Mammary epithelial cell (primary cell): ENCODE measurements around the gene IRGQ.

ENCODE experiments used
- EZH2 ChIP-seq: IDR thresholded peaks from 2 replicates; pipeline ENCODE4 v1.6.1; 2012; ENCODE audit warnings: low read length, inconsistent platforms, borderline replicate concordance
- TF ChIP-seq, protein P1 (sequence below), 2 donors: IDR thresholded peaks in 1 of 2; conservative IDR thresholded peaks in 1 of 2; 2 replicates each; pipeline ENCODE4 v1.5.1; 2011 to 2012; ENCODE audit warnings: inconsistent platforms in 2 of 2, low read length in 2 of 2, mild to moderate bottlenecking in 2 of 2, control low read depth in 1 of 2, low read depth in 1 of 2; ENCODE audit not compliant: insufficient read depth in 1 of 2; ENCODE audit errors: extremely low read depth in 1 of 2

DNA sequence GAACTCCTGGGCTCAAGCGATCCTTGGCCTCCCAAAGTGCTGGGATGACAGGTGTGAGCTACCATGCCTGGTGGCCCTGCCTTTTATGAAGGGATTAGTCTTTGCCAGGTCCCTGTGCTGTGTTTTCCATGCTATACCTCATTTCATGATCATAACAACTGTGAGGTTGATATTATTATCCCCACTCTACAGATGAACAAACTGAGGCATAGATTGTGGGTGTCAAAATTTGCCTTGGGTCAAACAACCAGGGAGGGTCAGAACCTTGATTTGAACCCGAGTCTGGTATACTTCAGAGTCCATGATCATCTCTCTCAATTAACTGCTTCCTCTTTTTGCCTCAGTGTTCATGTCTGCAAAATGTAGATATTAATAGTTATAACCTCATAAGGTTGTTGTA lies 13.4 kb downstream of the IRGQ start:
- TF ChIP-seq, protein P1, sequence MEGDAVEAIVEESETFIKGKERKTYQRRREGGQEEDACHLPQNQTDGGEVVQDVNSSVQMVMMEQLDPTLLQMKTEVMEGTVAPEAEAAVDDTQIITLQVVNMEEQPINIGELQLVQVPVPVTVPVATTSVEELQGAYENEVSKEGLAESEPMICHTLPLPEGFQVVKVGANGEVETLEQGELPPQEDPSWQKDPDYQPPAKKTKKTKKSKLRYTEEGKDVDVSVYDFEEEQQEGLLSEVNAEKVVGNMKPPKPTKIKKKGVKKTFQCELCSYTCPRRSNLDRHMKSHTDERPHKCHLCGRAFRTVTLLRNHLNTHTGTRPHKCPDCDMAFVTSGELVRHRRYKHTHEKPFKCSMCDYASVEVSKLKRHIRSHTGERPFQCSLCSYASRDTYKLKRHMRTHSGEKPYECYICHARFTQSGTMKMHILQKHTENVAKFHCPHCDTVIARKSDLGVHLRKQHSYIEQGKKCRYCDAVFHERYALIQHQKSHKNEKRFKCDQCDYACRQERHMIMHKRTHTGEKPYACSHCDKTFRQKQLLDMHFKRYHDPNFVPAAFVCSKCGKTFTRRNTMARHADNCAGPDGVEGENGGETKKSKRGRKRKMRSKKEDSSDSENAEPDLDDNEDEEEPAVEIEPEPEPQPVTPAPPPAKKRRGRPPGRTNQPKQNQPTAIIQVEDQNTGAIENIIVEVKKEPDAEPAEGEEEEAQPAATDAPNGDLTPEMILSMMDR (conservative IDR thresholded peaks at IDR 0.05 in 1 of 2, IDR thresholded peaks at IDR 0.05 in 1 of 2; ENCODE audit: extremely low read depth in 1 of 2, insufficient read depth in 1 of 2, low read depth in 1 of 2, low read length in 2 of 2) = no peak
- TF ChIP-seq EZH2 = no peak
